Measurements from ENCODE around the gene PPP3CA.

The PPP3CA gene

GRCh38 chr4:101286663-101287062 is 60.7 kb downstream of the PPP3CA start:
- Histone ChIP-seq H3K36me3 (ENCODE audit: insufficient read depth, low read length) (no peaks in the 10 kb centered on the region), H3K9me3 (ENCODE audit: low read length) (no peaks in the 10 kb centered on the region), H3K9ac (ENCODE audit: low read length) (no peak overlapping the region), H3K27ac (ENCODE audit: low read depth, low read length) (no peak overlapping the region), H3K4me1 (ENCODE audit: insufficient read depth, low read length) (peaks cover 43% of the 10 kb centered on the region), H3K27me3 (ENCODE audit: control insufficient read depth in 1 of 2, insufficient read depth in 2 of 2, low read length in 2 of 2) (no peaks in the 10 kb centered on the region), H3K4me3 (ENCODE audit: low read depth in 1 of 2, low read length in 2 of 2) (no peak overlapping the region)

DNA sequence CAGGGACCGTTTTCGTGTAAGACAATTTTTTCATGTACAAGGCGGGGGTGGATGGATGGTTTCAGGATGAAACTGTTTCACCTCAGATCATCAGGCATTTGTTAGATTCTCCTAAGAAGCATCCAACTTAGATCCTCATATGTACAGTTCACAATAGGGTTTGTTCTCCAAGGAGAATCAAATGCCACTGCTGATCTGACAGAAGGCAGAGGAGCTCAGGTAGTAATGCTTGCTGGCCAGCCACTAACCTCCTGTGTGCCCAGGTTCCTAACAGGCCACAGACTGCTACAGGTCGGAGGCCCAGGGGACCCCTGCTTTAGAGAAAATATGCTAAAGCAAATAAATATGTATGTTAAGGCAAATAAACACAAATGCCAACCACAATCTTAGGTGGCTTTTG is 61.3 kb downstream of the PPP3CA start:
- Histone ChIP-seq H3K27me3 (ENCODE audit: control insufficient read depth in 1 of 2, insufficient read depth in 2 of 2, low read length in 2 of 2) (no peaks in the 10 kb centered on the region), H3K4me1 (ENCODE audit: insufficient read depth, low read length) (peaks cover 38% of the 10 kb centered on the region), H3K9ac (ENCODE audit: low read length) (no peak overlapping the region), H3K9me3 (ENCODE audit: low read length) (no peaks in the 10 kb centered on the region), H3K27ac (ENCODE audit: low read depth, low read length) (no peak overlapping the region), H3K4me3 (ENCODE audit: low read depth in 1 of 2, low read length in 2 of 2) (no peak overlapping the region), H3K36me3 (ENCODE audit: insufficient read depth, low read length) (no peaks in the 10 kb centered on the region)

GRCh38 chr4:101284546-101284945 is 62.8 kb downstream of the PPP3CA start:
- Histone ChIP-seq H3K27me3 (ENCODE audit: control insufficient read depth in 1 of 2, insufficient read depth in 2 of 2, low read length in 2 of 2) (no peaks in the 10 kb centered on the region), H3K27ac (ENCODE audit: low read depth, low read length) (no peak overlapping the region), H3K36me3 (ENCODE audit: insufficient read depth, low read length) (no peaks in the 10 kb centered on the region), H3K4me3 (ENCODE audit: low read depth in 1 of 2, low read length in 2 of 2) (no peak overlapping the region), H3K9ac (ENCODE audit: low read length) (no peak overlapping the region), H3K4me1 (ENCODE audit: insufficient read depth, low read length) (peaks cover 35% of the 10 kb centered on the region), H3K9me3 (ENCODE audit: low read length) (no peaks in the 10 kb centered on the region)

- H3K36me3 ChIP-seq (ENCODE audit: insufficient read depth, low read length) = no peaks in the 10 kb centered on the region
- H3K27me3 ChIP-seq (ENCODE audit: control insufficient read depth in 1 of 2, insufficient read depth in 2 of 2, low read length in 2 of 2) = no peaks in the 10 kb centered on the region
- H3K27ac ChIP-seq (ENCODE audit: low read depth, low read length) = no peak overlapping the region
- H3K9me3 ChIP-seq (ENCODE audit: low read length) = no peaks in the 10 kb centered on the region
- H3K4me3 ChIP-seq (ENCODE audit: low read depth in 1 of 2, low read length in 2 of 2) = no peak overlapping the region
- H3K4me1 ChIP-seq (ENCODE audit: insufficient read depth, low read length) = peaks cover 31% of the 10 kb centered on the region
- H3K9ac ChIP-seq (ENCODE audit: low read length) = no peak overlapping the region
These were observed 63.9 kb downstream of the PPP3CA start for GRCh38 chr4:101283434-101283833.

DNA sequence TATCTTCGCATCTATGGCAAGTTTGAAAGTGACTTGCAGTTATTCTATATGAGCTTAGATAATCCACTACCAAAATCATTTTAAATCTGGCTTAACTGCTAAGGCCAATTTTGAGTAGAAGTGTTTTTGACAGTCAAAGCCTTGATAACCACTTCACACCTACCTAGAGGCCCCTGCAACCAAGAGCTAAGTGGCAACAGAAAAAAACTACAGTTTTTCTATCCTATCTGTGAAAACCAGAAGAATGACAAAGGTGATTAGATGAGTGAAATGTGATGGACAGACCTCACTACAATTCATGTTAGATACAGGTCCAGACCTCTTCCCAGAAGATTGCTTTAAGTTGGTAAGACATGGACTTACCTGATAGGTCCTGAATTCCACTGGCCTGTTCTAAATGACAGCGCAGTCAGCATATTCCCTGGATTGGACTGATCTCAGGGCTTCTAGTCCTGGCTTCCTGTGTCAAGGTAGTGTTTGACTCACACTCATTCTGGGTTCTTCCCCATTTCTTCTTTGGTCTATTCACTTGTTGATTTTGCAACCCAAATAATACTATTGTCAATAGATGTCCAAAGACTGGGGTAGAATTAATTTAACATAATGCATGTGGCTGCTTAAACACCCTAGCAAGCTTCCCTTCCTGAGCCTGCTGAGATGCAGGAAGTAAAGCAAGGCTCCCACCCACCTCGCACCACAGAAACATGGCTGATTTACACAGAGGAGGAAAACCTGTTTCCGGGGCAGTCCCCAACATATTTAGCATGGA is 65.1 kb downstream of the PPP3CA start:
- H3K9ac ChIP-seq (ENCODE audit: low read length) = no peak overlapping the region
- H3K9me3 ChIP-seq (ENCODE audit: low read length) = no peaks in the 10 kb centered on the region
- no peaks in the 10 kb centered on the region for H3K27me3 ChIP-seq (ENCODE audit: control insufficient read depth in 1 of 2, insufficient read depth in 2 of 2, low read length in 2 of 2)
- no peak overlapping the region for H3K27ac ChIP-seq (ENCODE audit: low read depth, low read length)
- peaks cover 20% of the 10 kb centered on the region for H3K4me1 ChIP-seq (ENCODE audit: insufficient read depth, low read length)
- H3K36me3 ChIP-seq (ENCODE audit: insufficient read depth, low read length) = no peaks in the 10 kb centered on the region
- no peak overlapping the region for H3K4me3 ChIP-seq (ENCODE audit: low read depth in 1 of 2, low read length in 2 of 2)

GRCh38 chr4:101280866-101281600 is 66.3 kb downstream of the PPP3CA start:
- Histone ChIP-seq H3K9ac (ENCODE audit: low read length) (no peak overlapping the region), H3K4me3 (ENCODE audit: low read depth in 1 of 2, low read length in 2 of 2) (no peak overlapping the region), H3K9me3 (ENCODE audit: low read length) (no peaks in the 10 kb centered on the region), H3K27ac (ENCODE audit: low read depth, low read length) (no peak overlapping the region), H3K27me3 (ENCODE audit: control insufficient read depth in 1 of 2, insufficient read depth in 2 of 2, low read length in 2 of 2) (no peaks in the 10 kb centered on the region), H3K36me3 (ENCODE audit: insufficient read depth, low read length) (no peaks in the 10 kb centered on the region), H3K4me1 (ENCODE audit: insufficient read depth, low read length) (peaks cover 17% of the 10 kb centered on the region)

DNA sequence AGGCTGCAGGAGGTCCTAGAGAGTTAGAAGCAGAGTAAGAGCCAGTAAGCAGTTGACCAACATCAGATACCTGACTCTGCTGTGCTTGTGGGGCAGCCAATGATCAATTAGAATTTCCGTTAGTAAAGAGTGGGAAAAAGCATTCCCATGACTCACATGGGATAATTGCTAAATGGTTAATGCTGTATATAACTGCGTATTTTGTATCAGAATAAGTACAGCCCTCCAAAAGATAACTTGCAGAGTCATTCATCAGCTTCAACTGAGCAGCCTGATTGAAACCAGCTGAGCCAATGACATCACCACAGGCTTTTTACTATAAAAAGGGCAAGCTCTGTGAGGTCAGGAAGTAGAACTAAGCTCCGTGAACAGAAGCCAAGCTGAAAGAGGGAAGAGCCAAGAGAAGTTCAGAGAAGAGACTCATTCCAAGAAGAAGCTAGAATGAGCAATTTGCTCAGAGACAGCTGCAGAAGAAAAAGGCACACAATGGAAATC is 67.9 kb downstream of the PPP3CA start:
- Histone ChIP-seq H3K36me3 (ENCODE audit: insufficient read depth, low read length) (no peaks in the 10 kb centered on the region), H3K27me3 (ENCODE audit: control insufficient read depth in 1 of 2, insufficient read depth in 2 of 2, low read length in 2 of 2) (no peaks in the 10 kb centered on the region), H3K27ac (ENCODE audit: low read depth, low read length) (no peak overlapping the region), H3K4me3 (ENCODE audit: low read depth in 1 of 2, low read length in 2 of 2) (no peak overlapping the region), H3K4me1 (ENCODE audit: insufficient read depth, low read length) (peaks cover 5% of the 10 kb centered on the region), H3K9ac (ENCODE audit: low read length) (no peak overlapping the region), H3K9me3 (ENCODE audit: low read length) (no peaks in the 10 kb centered on the region)

- Histone ChIP-seq H3K27ac (ENCODE audit: low read depth, low read length) (no peak overlapping the region), H3K4me1 (ENCODE audit: insufficient read depth, low read length) (peaks cover 7% of the 10 kb centered on the region), H3K36me3 (ENCODE audit: insufficient read depth, low read length) (no peaks in the 10 kb centered on the region), H3K27me3 (ENCODE audit: control insufficient read depth in 1 of 2, insufficient read depth in 2 of 2, low read length in 2 of 2) (no peaks in the 10 kb centered on the region), H3K9ac (ENCODE audit: low read length) (no peak overlapping the region), H3K4me3 (ENCODE audit: low read depth in 1 of 2, low read length in 2 of 2) (no peak overlapping the region), H3K9me3 (ENCODE audit: low read length) (no peaks in the 10 kb centered on the region)
These were observed 69.7 kb downstream of the PPP3CA start for GRCh38 chr4:101277671-101278070.

GRCh38 chr4:101276661-101277060 is 70.7 kb downstream of the PPP3CA start:
- Histone ChIP-seq H3K9me3 (ENCODE audit: low read length) (no peaks in the 10 kb centered on the region), H3K4me3 (ENCODE audit: low read depth in 1 of 2, low read length in 2 of 2) (no peak overlapping the region), H3K9ac (ENCODE audit: low read length) (no peak overlapping the region), H3K27ac (ENCODE audit: low read depth, low read length) (no peak overlapping the region), H3K36me3 (ENCODE audit: insufficient read depth, low read length) (no peaks in the 10 kb centered on the region), H3K27me3 (ENCODE audit: control insufficient read depth in 1 of 2, insufficient read depth in 2 of 2, low read length in 2 of 2) (no peaks in the 10 kb centered on the region), H3K4me1 (ENCODE audit: insufficient read depth, low read length) (peaks cover 9% of the 10 kb centered on the region)

GRCh38 chr4:101274888-101275752 is 72.2 kb downstream of the PPP3CA start:
- H3K9me3 ChIP-seq (ENCODE audit: low read length) = no peaks in the 10 kb centered on the region
- H3K4me3 ChIP-seq (ENCODE audit: low read depth in 1 of 2, low read length in 2 of 2) = no peak overlapping the region
- no peaks in the 10 kb centered on the region for H3K36me3 ChIP-seq (ENCODE audit: insufficient read depth, low read length)
- peaks cover 4% of the 10 kb centered on the region for H3K4me1 ChIP-seq (ENCODE audit: insufficient read depth, low read length)
- H3K9ac ChIP-seq (ENCODE audit: low read length) = no peak overlapping the region
- no peak overlapping the region for H3K27ac ChIP-seq (ENCODE audit: low read depth, low read length)
- H3K27me3 ChIP-seq (ENCODE audit: control insufficient read depth in 1 of 2, insufficient read depth in 2 of 2, low read length in 2 of 2) = no peaks in the 10 kb centered on the region

GRCh38 chr4:101271516-101271915 is 75.8 kb downstream of the PPP3CA start:
- no peaks in the 10 kb centered on the region for H3K27me3 ChIP-seq (ENCODE audit: control insufficient read depth in 1 of 2, insufficient read depth in 2 of 2, low read length in 2 of 2)
- no peak overlapping the region for H3K4me3 ChIP-seq (ENCODE audit: low read depth in 1 of 2, low read length in 2 of 2)
- no peaks in the 10 kb centered on the region for H3K9me3 ChIP-seq (ENCODE audit: low read length)
- H3K36me3 ChIP-seq (ENCODE audit: insufficient read depth, low read length) = no peaks in the 10 kb centered on the region
- no peak overlapping the region for H3K27ac ChIP-seq (ENCODE audit: low read depth, low read length)
- H3K9ac ChIP-seq (ENCODE audit: low read length) = no peak overlapping the region
- peaks cover 18% of the 10 kb centered on the region for H3K4me1 ChIP-seq (ENCODE audit: insufficient read depth, low read length)

All from muscle layer of colon (tissue), 2 donors.